ENCODE measurements around the gene ABCB11.

DNA sequence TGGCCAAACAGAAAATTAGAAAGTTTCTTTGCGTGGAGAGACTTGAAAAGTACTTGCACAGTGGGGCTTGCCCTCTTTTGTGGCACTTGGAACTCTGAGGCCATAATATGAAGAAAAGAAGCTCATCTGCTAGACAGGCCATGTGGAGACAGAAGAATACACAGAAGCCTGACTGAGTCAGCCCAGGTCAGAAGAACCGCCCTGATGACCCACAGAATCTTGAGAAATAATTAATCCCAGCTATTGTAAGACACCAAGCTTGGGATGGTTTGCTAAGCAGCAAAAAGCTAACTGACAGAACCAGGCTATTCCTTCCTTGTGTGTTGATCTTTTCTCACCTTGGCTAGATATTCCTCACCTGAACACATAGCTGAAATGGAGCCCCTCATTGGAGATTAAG, 96.3 kb downstream of the ABCB11 start:
- TF ChIP-seq, protein P1, sequence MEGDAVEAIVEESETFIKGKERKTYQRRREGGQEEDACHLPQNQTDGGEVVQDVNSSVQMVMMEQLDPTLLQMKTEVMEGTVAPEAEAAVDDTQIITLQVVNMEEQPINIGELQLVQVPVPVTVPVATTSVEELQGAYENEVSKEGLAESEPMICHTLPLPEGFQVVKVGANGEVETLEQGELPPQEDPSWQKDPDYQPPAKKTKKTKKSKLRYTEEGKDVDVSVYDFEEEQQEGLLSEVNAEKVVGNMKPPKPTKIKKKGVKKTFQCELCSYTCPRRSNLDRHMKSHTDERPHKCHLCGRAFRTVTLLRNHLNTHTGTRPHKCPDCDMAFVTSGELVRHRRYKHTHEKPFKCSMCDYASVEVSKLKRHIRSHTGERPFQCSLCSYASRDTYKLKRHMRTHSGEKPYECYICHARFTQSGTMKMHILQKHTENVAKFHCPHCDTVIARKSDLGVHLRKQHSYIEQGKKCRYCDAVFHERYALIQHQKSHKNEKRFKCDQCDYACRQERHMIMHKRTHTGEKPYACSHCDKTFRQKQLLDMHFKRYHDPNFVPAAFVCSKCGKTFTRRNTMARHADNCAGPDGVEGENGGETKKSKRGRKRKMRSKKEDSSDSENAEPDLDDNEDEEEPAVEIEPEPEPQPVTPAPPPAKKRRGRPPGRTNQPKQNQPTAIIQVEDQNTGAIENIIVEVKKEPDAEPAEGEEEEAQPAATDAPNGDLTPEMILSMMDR (IDR thresholded peaks at IDR 0.05 in 2 of 3, conservative IDR thresholded peaks at IDR 0.05 in 1 of 3; ENCODE audit: borderline replicate concordance in 1 of 3, insufficient read depth in 1 of 3, low read depth in 2 of 3, low read length in 2 of 3): no peak
- TF ChIP-seq, protein P2, sequence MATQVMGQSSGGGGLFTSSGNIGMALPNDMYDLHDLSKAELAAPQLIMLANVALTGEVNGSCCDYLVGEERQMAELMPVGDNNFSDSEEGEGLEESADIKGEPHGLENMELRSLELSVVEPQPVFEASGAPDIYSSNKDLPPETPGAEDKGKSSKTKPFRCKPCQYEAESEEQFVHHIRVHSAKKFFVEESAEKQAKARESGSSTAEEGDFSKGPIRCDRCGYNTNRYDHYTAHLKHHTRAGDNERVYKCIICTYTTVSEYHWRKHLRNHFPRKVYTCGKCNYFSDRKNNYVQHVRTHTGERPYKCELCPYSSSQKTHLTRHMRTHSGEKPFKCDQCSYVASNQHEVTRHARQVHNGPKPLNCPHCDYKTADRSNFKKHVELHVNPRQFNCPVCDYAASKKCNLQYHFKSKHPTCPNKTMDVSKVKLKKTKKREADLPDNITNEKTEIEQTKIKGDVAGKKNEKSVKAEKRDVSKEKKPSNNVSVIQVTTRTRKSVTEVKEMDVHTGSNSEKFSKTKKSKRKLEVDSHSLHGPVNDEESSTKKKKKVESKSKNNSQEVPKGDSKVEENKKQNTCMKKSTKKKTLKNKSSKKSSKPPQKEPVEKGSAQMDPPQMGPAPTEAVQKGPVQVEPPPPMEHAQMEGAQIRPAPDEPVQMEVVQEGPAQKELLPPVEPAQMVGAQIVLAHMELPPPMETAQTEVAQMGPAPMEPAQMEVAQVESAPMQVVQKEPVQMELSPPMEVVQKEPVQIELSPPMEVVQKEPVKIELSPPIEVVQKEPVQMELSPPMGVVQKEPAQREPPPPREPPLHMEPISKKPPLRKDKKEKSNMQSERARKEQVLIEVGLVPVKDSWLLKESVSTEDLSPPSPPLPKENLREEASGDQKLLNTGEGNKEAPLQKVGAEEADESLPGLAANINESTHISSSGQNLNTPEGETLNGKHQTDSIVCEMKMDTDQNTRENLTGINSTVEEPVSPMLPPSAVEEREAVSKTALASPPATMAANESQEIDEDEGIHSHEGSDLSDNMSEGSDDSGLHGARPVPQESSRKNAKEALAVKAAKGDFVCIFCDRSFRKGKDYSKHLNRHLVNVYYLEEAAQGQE (IDR thresholded peaks at IDR 0.05; ENCODE audit: low read depth): no peak
- TF ChIP-seq MAX (IDR thresholded peaks at IDR 0.05) (no peak), POLR2A (IDR thresholded peaks at IDR 0.05; ENCODE audit: borderline replicate concordance, extremely low read depth, insufficient read depth, insufficient read length) (no peak), EZH2 (IDR thresholded peaks at IDR 0.05) (no peak), ZFX (IDR thresholded peaks at IDR 0.05) (no peak), EZH2phosphoT487 (IDR thresholded peaks at IDR 0.05; ENCODE audit: borderline replicate concordance) (no peak), CEBPB (IDR thresholded peaks at IDR 0.05; ENCODE audit: low read depth) (no peak), EGR1 (IDR thresholded peaks at IDR 0.05; ENCODE audit: low read depth) (no peak), ZNF274 (IDR thresholded peaks at IDR 0.05; ENCODE audit: low read depth, low read length) (no peak), ATF3 (IDR thresholded peaks at IDR 0.05) (no peak), POLR2AphosphoS5 (IDR thresholded peaks at IDR 0.05; ENCODE audit: low read depth, low read length) (no peak), SRF (IDR thresholded peaks at IDR 0.05; ENCODE audit: low read depth) (no peak), TCF7L2 (IDR thresholded peaks at IDR 0.05; ENCODE audit: borderline replicate concordance, extremely low read depth, insufficient read depth, insufficient read length) (no peak)

All from HCT116 (cell line).